Breast epithelium (tissue), 4 donors: ENCODE measurements around the gene UNKL. TPM values are rescaled to one million over a fixed set of nuclear protein-coding genes. Genes with fewer than 3 reads are reported as not detected.

ENCODE experiments used
- DNase-seq, 2 donors: peaks; one replicate each; pipeline ENCODE4 v3.0.0-alpha.2; 2019; ENCODE audit warnings: low spot score in 2 of 2
- H3K27ac ChIP-seq, 2 donors: fragments of 200-600 bp; sonication (generic) in 1 of 2; one replicate each; pipeline ENCODE4 v1.5.1; 2016 to 2019; ENCODE audit warnings: mild to moderate bottlenecking in 1 of 2
- H3K27me3 ChIP-seq, 2 donors: fragments of 200-600 bp; sonication (generic) in 1 of 2; one replicate each; pipeline versions ENCODE4 v1.5.1 to v1.6.0; 2017 to 2019; ENCODE audit warnings: control low read depth in 1 of 2, mild to moderate bottlenecking in 1 of 2
- H3K36me3 ChIP-seq: fragments of 200-600 bp; one replicate; pipeline ENCODE4 v1.5.1; 2019
- H3K4me1 ChIP-seq, 2 donors: fragments of 200-600 bp; sonication (generic); one replicate each; pipeline ENCODE4 v1.5.1; 2016 to 2019; ENCODE audit warnings: control low read depth in 1 of 2
- H3K4me3 ChIP-seq, 3 donors: fragments of 200-600 bp; sonication (generic); 1 replicate in 2 of 3; 2 replicates in 1 of 3; pipeline ENCODE4 v1.5.1; 2016 to 2019; ENCODE audit warnings: mild to moderate bottlenecking in 3 of 3, moderate library complexity in 2 of 3
- H3K9me3 ChIP-seq, 2 donors: fragments of 200-600 bp; sonication (generic) in 1 of 2; one replicate each; pipeline ENCODE4 v1.5.1; 2016 to 2019; ENCODE audit warnings: control low read depth in 1 of 2
- CTCF ChIP-seq, 3 donors: fragments of 450-650 bp; IDR thresholded peaks; one replicate each; pipeline ENCODE4 v1.5.1; 2016 to 2017; ENCODE audit warnings: antibody characterized with exemption in 3 of 3, mild to moderate bottlenecking in 3 of 3, moderate library complexity in 3 of 3
- POLR2A ChIP-seq: fragments of 450-650 bp; IDR thresholded peaks from one replicate; pipeline ENCODE4 v1.6.1; 2016; ENCODE audit warnings: antibody characterized with exemption, mild to moderate bottlenecking, moderate library complexity
- POLR2AphosphoS5 ChIP-seq, 3 donors: sonication (generic); formaldehyde crosslinking; IDR thresholded peaks; one replicate each; pipeline ENCODE4 v1.6.1; 2017; ENCODE audit warnings: antibody characterized with exemption in 3 of 3
- intact Hi-C: fragments of 100-400 bp; cut with DNase I; formaldehyde crosslinking; loops from one replicate; pipeline ENCODE4 v1.15.1; 2023; ENCODE audit warnings: low total_unique reads
- total RNA-seq, 3 donors: library from RNA; depleted of rRNA; stranded (reverse); fragments of >200 nt; gene quantifications; one replicate each; pipeline ENCODE4 v1.1.0, GENCODE V29; 2016

UNKL gene
- total RNA-seq, 3 donors from 2014 or later: 18.6 to 28.5 (median 27.5) TPM

- H3K27ac ChIP-seq: no peak overlapping the region
- DNase-seq: no peak
- H3K36me3 ChIP-seq: no peaks in the 10 kb centered on the region
- no peak for TF ChIP-seq POLR2A
- TF ChIP-seq CTCF (IDR thresholded peaks at IDR 0.05): no peak
- TF ChIP-seq POLR2AphosphoS5 (IDR thresholded peaks at IDR 0.05): no peak
- H3K4me1 ChIP-seq: no peaks in the 10 kb centered on the region
- no peaks in the 10 kb centered on the region for H3K27me3 ChIP-seq
- no peaks in the 10 kb centered on the region for H3K9me3 ChIP-seq
- H3K4me3 ChIP-seq: no peak overlapping the region
- intact Hi-C loops: no loop called here
These were observed 31.2 kb upstream of the UNKL start for GRCh38 chr16:1445518-1446203.

DNA sequence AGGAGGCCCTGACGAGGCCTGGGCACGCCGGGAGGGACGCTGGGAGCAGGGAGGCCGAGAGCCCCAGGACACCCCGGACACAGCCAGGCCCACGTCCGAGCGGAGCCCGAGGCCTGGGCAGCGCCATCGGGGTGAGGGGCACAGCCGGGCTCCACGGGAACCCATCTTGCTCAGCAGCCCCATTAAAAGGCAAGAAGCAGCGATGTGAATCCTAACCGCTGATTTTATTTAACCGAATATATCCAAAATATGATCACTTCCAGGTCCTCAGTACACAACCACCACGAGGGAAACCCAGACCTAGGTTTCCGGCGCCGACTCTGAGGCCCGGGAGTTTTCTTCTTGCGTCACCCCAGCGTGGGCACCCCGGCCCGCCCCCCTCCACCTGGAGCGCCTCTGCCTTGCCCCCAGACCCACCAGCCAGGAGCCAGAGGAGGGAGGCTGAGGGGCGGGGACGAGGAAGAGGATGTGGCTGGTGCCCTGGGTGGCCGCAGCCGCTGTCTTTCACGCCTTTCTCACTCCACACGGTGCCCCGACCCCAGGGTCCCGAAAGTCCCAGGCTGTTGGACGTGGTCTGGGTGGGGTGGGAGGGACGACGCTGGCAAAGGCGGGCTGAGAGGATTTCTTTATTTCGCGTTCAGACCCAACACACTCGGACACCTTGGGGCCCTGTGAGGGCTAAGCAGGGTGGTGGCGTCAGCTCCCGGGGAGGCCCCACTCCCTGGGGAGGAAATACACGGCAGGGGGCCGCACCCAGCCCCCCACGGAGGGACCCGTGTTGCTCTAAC is 30.4 kb upstream of the UNKL start:
- TF ChIP-seq POLR2A (no peak), CTCF (IDR thresholded peaks at IDR 0.05) (no peak), POLR2AphosphoS5 (IDR thresholded peaks at IDR 0.05) (no peak)
- H3K27ac ChIP-seq: no peak overlapping the region
- no peak overlapping the region for H3K4me3 ChIP-seq
- H3K36me3 ChIP-seq: no peaks in the 10 kb centered on the region
- intact Hi-C loops: no loop called here
- no peaks in the 10 kb centered on the region for H3K9me3 ChIP-seq
- DNase-seq: no peak
- no peaks in the 10 kb centered on the region for H3K27me3 ChIP-seq
- H3K4me1 ChIP-seq: no peaks in the 10 kb centered on the region

DNA sequence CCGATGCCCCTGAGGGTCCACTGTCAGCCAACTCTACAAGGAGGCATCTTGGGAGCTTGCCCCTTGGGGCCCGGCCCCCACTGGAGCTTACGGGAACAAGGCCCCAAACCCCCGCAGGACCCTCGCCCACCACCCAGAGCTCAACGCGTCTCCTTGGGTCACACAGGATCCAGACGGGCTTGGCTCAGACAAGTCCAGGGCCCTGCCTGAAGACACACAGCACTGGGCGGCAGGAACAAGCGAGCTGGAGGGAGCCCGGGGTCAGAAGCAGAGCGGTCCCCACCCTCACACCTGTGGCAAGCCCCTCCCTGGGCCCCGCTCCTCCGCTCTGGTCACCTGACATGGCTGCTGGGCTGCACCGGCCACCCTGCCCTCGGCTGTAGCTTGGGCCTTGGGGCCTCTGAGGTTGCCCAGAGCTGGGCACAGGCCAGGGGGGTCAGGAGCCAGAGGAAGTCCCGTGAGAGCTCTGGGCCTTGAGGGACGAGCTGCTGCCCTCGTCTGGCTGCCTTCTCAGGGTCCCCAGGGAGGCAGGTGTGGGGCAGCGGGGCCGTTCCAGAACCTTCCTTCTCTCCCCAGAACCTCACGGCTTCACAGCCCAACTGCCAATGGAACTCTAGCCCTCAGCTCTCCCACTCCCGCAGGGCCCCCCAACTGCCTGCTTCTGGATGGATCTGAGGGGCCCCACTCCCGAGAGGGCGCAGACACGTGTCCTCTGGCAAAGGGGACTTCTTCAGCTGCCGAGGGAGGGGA is 29.7 kb upstream of the UNKL start, which contains the start of gene CCDC154:
CCDC154 (minus strand) TSS at position 577 of the 750 bp plus-strand sequence; CDS start at position 343, 234 bp downstream.
- TF ChIP-seq POLR2AphosphoS5 (IDR thresholded peaks at IDR 0.05) (no peak), POLR2A (no peak), CTCF (IDR thresholded peaks at IDR 0.05) (no peak)
- Histone ChIP-seq H3K4me1 (no peaks in the 10 kb centered on the region), H3K36me3 (no peaks in the 10 kb centered on the region), H3K27me3 (no peaks in the 10 kb centered on the region), H3K9me3 (no peaks in the 10 kb centered on the region), H3K27ac (no peak within 1 kb of the TSS), H3K4me3 (no peak within 1 kb of the TSS)
- intact Hi-C loops: no loop called here
- DNase-seq: no peak

GRCh38 chr16:1443403-1443973 is 29.0 kb upstream of the UNKL start:
- DNase-seq: no peak
- Histone ChIP-seq H3K9me3 (no peaks in the 10 kb centered on the region), H3K4me3 (no peak overlapping the region), H3K27ac (no peak overlapping the region), H3K4me1 (no peaks in the 10 kb centered on the region), H3K27me3 (no peaks in the 10 kb centered on the region), H3K36me3 (no peaks in the 10 kb centered on the region)
- intact Hi-C loops: no loop called here
- no peak for TF ChIP-seq CTCF (IDR thresholded peaks at IDR 0.05)
- TF ChIP-seq POLR2AphosphoS5 (IDR thresholded peaks at IDR 0.05): no peak
- TF ChIP-seq POLR2A: no peak
